K562 (cell line): ENCODE data around the gene PDGFA. TPM values are rescaled to one million over a fixed set of nuclear protein-coding genes. Genes with fewer than 3 reads are reported as not detected.

Experiments used
- ATAC-seq: fragments of 200-7000 bp; cut with Tn5 transposase; 3 replicates; pipeline ENCODE4 v1.9.1; 2020; ENCODE audit warnings: moderate library complexity
- BruUV-seq: library from RNA; stranded (reverse); fragments of 400-500 nt; replicated peaks from 2 replicates; lab custom pipeline; 2021; lab: Mats Ljungman, UMichigan
- CTCF ChIA-PET: fragments of 300-600 bp; formaldehyde crosslinking; extraction: SDS; loops from one replicate; lab custom pipeline; 2021; ENCODE audit warnings: low intra/inter-chr PET ratio; lab: Yijun Ruan, JAX
- POLR2A ChIA-PET: fragments of 300-600, 350-650 bp; sonication (Branson Sonifier 250); formaldehyde crosslinking; extraction: SDS; loops from one replicate; lab custom pipeline; 2021; ENCODE audit warnings: antibody characterized with exemption, inconsistent platforms; lab: Yijun Ruan, JAX
- DNase-seq, 4 experiments: peaks; one replicate each; pipeline versions ENCODE4 v3.0.0 to v3.0.0-alpha.2; 2011 to 2018; ENCODE audit warnings: low spot score in 3 of 4, mixed read lengths in 3 of 4; ENCODE audit errors: extremely low read depth in 1 of 4
- FAIRE-seq: peaks from 2 replicates; lab custom pipeline; 2011; peaks lifted over from hg19 to GRCh38; lab: Jason Lieb, UNC
- H2AFZ ChIP-seq: 2 replicates; pipeline ENCODE4 v1.6.0; 2011; ENCODE audit warnings: low read depth, low read length, control low read depth, inconsistent platforms
- H3K27ac ChIP-seq: fragments of 200-600 bp; 3 replicates; pipeline ENCODE4 v1.8.0; 2011; ENCODE audit warnings: low read depth, mild to moderate bottlenecking, control low read depth, inconsistent platforms, low read length, moderate library complexity, mixed read lengths; ENCODE audit errors: extremely low read depth
- H3K27me3 ChIP-seq, 2 experiments: fragments of 300-600 bp in 1 of 2; 2 replicates in 1 of 2; 3 replicates in 1 of 2; pipeline versions ENCODE4 v1.6.0 to v1.8.0; 2011; ENCODE audit warnings: inconsistent platforms in 2 of 2, low read length in 2 of 2, mild to moderate bottlenecking in 1 of 2, mixed read lengths in 1 of 2, moderate library complexity in 1 of 2; ENCODE audit not compliant: control insufficient read depth in 2 of 2, insufficient read depth in 2 of 2
- H3K36me3 ChIP-seq: fragments of 300-600 bp; 3 replicates; pipeline ENCODE4 v1.8.0; 2011; ENCODE audit warnings: mild to moderate bottlenecking, low read length, inconsistent platforms; ENCODE audit not compliant: control insufficient read depth, insufficient read depth
- H3K4me1 ChIP-seq, 2 experiments: fragments of 200-600 bp in 1 of 2; replicated peaks in 1 of 2; 2 replicates in 1 of 2; 3 replicates in 1 of 2; pipeline versions ENCODE4 v1.5.1 to v1.8.0; 2011; ENCODE audit warnings: inconsistent platforms in 2 of 2, low read length in 2 of 2, mild to moderate bottlenecking in 1 of 2, mixed read lengths in 1 of 2, moderate library complexity in 1 of 2; ENCODE audit not compliant: control insufficient read depth in 2 of 2, insufficient read depth in 2 of 2
- H3K4me2 ChIP-seq: 2 replicates; pipeline ENCODE4 v1.6.1; 2011; ENCODE audit warnings: low read length, control low read depth, inconsistent platforms, mixed read lengths; ENCODE audit not compliant: insufficient read depth
- H3K4me3 ChIP-seq: fragments of 200-600 bp; sonication (generic), shearing (Covaris generic); 2 replicates; pipeline ENCODE4 v1.5.1; 2016; ENCODE audit warnings: control low read depth, inconsistent platforms
- H3K79me2 ChIP-seq: fragments of 200-600 bp; 3 replicates; pipeline ENCODE4 v1.8.0; 2011; ENCODE audit warnings: low read length, inconsistent platforms; ENCODE audit not compliant: control insufficient read depth, insufficient read depth
- H3K9ac ChIP-seq, 2 experiments: 2 replicates each; pipeline versions ENCODE4 v1.6.0 to v1.6.1; 2011; ENCODE audit warnings: low read depth in 2 of 2, low read length in 2 of 2, control low read depth in 1 of 2, inconsistent platforms in 1 of 2, mild to moderate bottlenecking in 1 of 2, mixed read lengths in 1 of 2; ENCODE audit not compliant: insufficient read depth in 1 of 2
- H3K9me1 ChIP-seq: one replicate; pipeline ENCODE4 v1.6.0; 2011; ENCODE audit warnings: inconsistent platforms, mild to moderate bottlenecking, low read length, moderate library complexity; ENCODE audit not compliant: control insufficient read depth, insufficient read depth
- H3K9me3 ChIP-seq: replicated peaks from 2 replicates; pipeline ENCODE4 v1.5.1; 2011; ENCODE audit warnings: low read depth, low read length, inconsistent platforms; ENCODE audit not compliant: control insufficient read depth, insufficient read depth
- H4K20me1 ChIP-seq: replicated peaks from 2 replicates; pipeline ENCODE4 v1.6.1; 2011; ENCODE audit warnings: low read length, inconsistent platforms, mixed read lengths; ENCODE audit not compliant: control insufficient read depth, insufficient read depth
- BCOR ChIP-seq: fragments of 450-650 bp; IDR thresholded peaks from 2 replicates; pipeline ENCODE4 v1.6.1; 2016
- ELF4 ChIP-seq: fragments of 450-650 bp; formaldehyde crosslinking; IDR thresholded peaks from 2 replicates; pipeline ENCODE4 v1.4.0; 2022; ENCODE audit warnings: missing genetic modification characterization
- POLR2B ChIP-seq: fragments of 450-650 bp; IDR thresholded peaks from 2 replicates; pipeline ENCODE4 v1.6.1; 2018; ENCODE audit warnings: low read depth; ENCODE audit not compliant: partially characterized antibody
- TRIM24 ChIP-seq, 2 experiments: fragments of 450-650 bp; IDR thresholded peaks; 2 replicates each; pipeline ENCODE4 v1.6.1; 2016
- ZNF79 ChIP-seq: fragments of 250-450 bp; sonication (Bioruptor Pico); IDR thresholded peaks from 2 replicates; pipeline ENCODE4 v1.4.0; 2020; ENCODE audit warnings: low read depth, mild to moderate bottlenecking, moderate library complexity
- WGBS: fragments of 100-300 bp; shearing (Covaris generic); methylation state at CpG from one replicate; pipeline ENCODE4 v1.1.6; 2016; ENCODE audit warnings: low coverage, mixed read lengths; ENCODE audit not compliant: insufficient coverage; ENCODE audit errors: missing lambda C conversion rate; 5-methylcytosine and 5-hydroxymethylcytosine counted together
- in situ Hi-C: fragments of 300-500 bp; cut with MboI; formaldehyde crosslinking; loops from 4 replicates; pipeline ENCODE4 v1.15.0; 2018; ENCODE audit warnings: inconsistent platforms, mixed read lengths
- intact Hi-C: fragments of 100-400 bp; cut with micrococcal nuclease; formaldehyde crosslinking; loops from 2 replicates; pipeline ENCODE4 v1.14.2; 2022
- polyA plus RNA-seq, 8 experiments: library from polyadenylated mRNA; depleted of rRNA in 4 of 8; stranded (reverse) in 5 of 8; unstranded in 3 of 8; fragments of >200 nt; fragmentation: Nextera tagmentation in 2 of 8; fragmentation: Illumina TruSeq in 1 of 8; extraction: Ambion mirVana in 2 of 8; extraction: Trizol in 1 of 8; gene quantifications; 2 replicates each; pipeline versions ENCODE4 v1.2.1 to v1.2.3, GENCODE V29; 2011 to 2014; ENCODE audit warnings: inconsistent platforms in 1 of 8, missing spikeins in 1 of 8
- total RNA-seq, 7 experiments: library from RNA; depleted of rRNA in 6 of 7; stranded (reverse); fragments of >200 nt in 6 of 7; fragmentation: Illumina TruSeq in 2 of 7; extraction: Trizol in 2 of 7; gene quantifications; 2 replicates each; pipeline versions ENCODE4 v1.2.1 to v1.2.3, GENCODE V29; 2011 to 2021; ENCODE audit warnings: low replicate concordance in 1 of 7

Gene PDGFA
- total and polyA plus RNA-seq, 9 of the 15 experiments (the other 6 are each of a cell fraction or from before 2014, with no cell fraction given): 2.5 to 10.2 (median 4.6) TPM

DNA sequence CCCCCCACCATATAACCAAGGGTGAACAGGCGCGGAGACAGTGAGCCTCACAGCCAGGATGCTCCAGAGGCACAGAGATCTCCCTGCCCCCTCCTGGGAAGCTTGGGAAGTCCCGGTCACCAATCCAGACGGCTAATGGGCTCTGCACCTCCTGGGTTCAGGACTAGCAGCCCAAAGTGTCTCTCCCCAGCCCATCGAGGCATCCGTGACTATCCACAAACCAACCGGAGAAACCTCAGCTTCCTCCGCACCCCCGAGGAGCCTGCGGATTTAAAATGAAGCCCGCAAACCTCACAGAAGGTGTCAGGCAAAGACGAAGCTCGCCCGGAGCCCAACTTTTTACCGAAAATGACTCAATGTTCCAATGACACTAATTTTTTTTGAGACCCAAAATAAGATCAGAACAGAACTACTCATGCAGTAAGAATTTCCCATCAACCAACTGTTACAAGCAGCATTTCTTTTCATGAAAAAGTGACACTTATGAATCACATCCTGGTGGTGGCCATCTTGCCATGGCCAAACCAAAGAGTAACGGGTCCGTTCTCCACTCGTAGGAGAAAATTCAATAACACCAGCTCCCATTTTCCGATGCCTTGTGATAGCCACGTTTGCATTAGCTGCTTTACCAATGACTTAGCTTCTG, 6.0 kb downstream of the PDGFA start:
- ChIA-PET CTCF (no interaction called here), POLR2A (interaction anchor here (0.5 to 1.8 kb wide), 2 partner anchors 8 to 62 kb away, joined by 4 to 6 read pairs; no protein-coding TSS in a partner anchor)
- H3K27ac ChIP-seq: no peak overlapping the region
- ATAC-seq: no peak
- H3K9ac ChIP-seq: no peak overlapping the region
- H3K9me3 ChIP-seq: no peaks in the 10 kb centered on the region
- no TSS peak for BruUV-seq
- no peaks in the 10 kb centered on the region for H3K36me3 ChIP-seq
- FAIRE-seq: no peak
- no peak for TF ChIP-seq ELF4 (CRISPR knock-in tag)
- no peak for TF ChIP-seq ZNF79 (CRISPR knock-in tag)
- TF ChIP-seq BCOR: no peak
- no peak for TF ChIP-seq TRIM24 (IDR thresholded peaks at IDR 0.05)
- TF ChIP-seq POLR2B: no peak
- no peaks in the 10 kb centered on the region; a peak in 1 of 5 replicates for H3K27me3 ChIP-seq
- no peak for DNase-seq
- 75% methylated on average over 20 of the region's 20 CpGs for WGBS
- H3K4me2 ChIP-seq: no peak overlapping the region
- no peaks in the 10 kb centered on the region for H3K9me1 ChIP-seq
- intact Hi-C loops (no loop called here), in situ Hi-C loops (no loop called here)
- H3K79me2 ChIP-seq: peaks cover 7% of the 10 kb centered on the region; the same call in 1 of the 3 replicates
- H2AFZ ChIP-seq: no peak overlapping the region
- peaks cover 13% of the 10 kb centered on the region; the same call in 1 of the 2 replicates for H4K20me1 ChIP-seq
- no peak overlapping the region for H3K4me3 ChIP-seq
- peaks cover 0 to 39% of the 10 kb centered on the region in 2 experiments; a peak in 3 of 5 replicates for H3K4me1 ChIP-seq
